Measurements from ENCODE around the gene M1AP.

GRCh38 chr2:74542978-74543377, 105.2 kb downstream of the M1AP start:
- TF ChIP-seq EZH2 (IDR thresholded peaks at IDR 0.05; ENCODE audit: low read length) (no peak), CTCF (optimal IDR thresholded peaks at IDR 0.05 in 1 of 3, IDR thresholded peaks at IDR 0.05 in 1 of 3, conservative IDR thresholded peaks at IDR 0.05 in 1 of 3; ENCODE audit: extremely low read depth in 1 of 3, insufficient read depth in 2 of 3, low read length in 3 of 3) (no peak)
